ENCODE measurements around the gene ADAM15.

ADAM15 gene

GRCh38 chr1:155018617-155019348 lies 32.3 kb upstream of the ADAM15 start:
- TF ChIP-seq CTCF (IDR thresholded peaks at IDR 0.05; ENCODE audit: extremely low read depth, missing control alignments) = no peak
- DNase-seq (ENCODE audit: low spot score) = no peak

- no peak for DNase-seq (ENCODE audit: low spot score)
- no peak for TF ChIP-seq CTCF (IDR thresholded peaks at IDR 0.05; ENCODE audit: extremely low read depth, missing control alignments)
Observed at GRCh38 chr1:155019377-155020245, 31.5 kb upstream of the ADAM15 start.

- DNase-seq (ENCODE audit: low spot score) = no peak
- no peak for TF ChIP-seq CTCF (IDR thresholded peaks at IDR 0.05; ENCODE audit: extremely low read depth, missing control alignments)
Observed at GRCh38 chr1:155022136-155022926, 28.8 kb upstream of the ADAM15 start.

- DNase-seq (ENCODE audit: low spot score) = no peak
- TF ChIP-seq CTCF (IDR thresholded peaks at IDR 0.05; ENCODE audit: extremely low read depth, missing control alignments) = no peak
Observed at GRCh38 chr1:155022927-155023236, 28.2 kb upstream of the ADAM15 start.

GRCh38 chr1:155023627-155024026 lies 27.5 kb upstream of the ADAM15 start:
- DNase-seq (ENCODE audit: low spot score) = no peak

GRCh38 chr1:155024315-155024714 lies 26.8 kb upstream of the ADAM15 start:
- no peak for DNase-seq (ENCODE audit: low spot score)
- no peak for TF ChIP-seq CTCF (IDR thresholded peaks at IDR 0.05; ENCODE audit: extremely low read depth, missing control alignments)

More at GRCh38 chr1:155023627-155024026, 27.5 kb upstream of the ADAM15 start:
- no peak for TF ChIP-seq CTCF (IDR thresholded peaks at IDR 0.05; ENCODE audit: extremely low read depth, missing control alignments)
